Activated naive CD4-positive, alpha-beta T cell treated with anti-CD3 and anti-CD28 coated beads, Interleukin-2, amount 50 U/mL, for 72 hours (primary cell): Measurements from ENCODE around the gene AP2B1. TPM values are rescaled to one million over a fixed set of nuclear protein-coding genes. Genes with fewer than 3 reads are reported as not detected.

Source experiments
- ATAC-seq, 2 donors: fragments of 150-1000 bp; cut with Tn5 transposase; 2 replicates each; pipeline ENCODE4 v1.10.0; 2021; ENCODE audit warnings: mild to moderate bottlenecking in 2 of 2, moderate library complexity in 2 of 2
- DNase-seq, 2 donors: peaks; one replicate each; pipeline ENCODE4 v3.0.0; 2021 to 2022; ENCODE audit warnings: low spot score in 2 of 2
- H3K27ac Mint-ChIP-seq, 2 donors: one replicate each; pipeline ENCODE4 v1.8.0; 2022; ENCODE audit warnings: mild to moderate bottlenecking in 2 of 2, mixed read lengths in 2 of 2
- H3K36me3 Mint-ChIP-seq, 2 donors: one replicate each; pipeline ENCODE4 v1.8.0; 2022; ENCODE audit warnings: mixed read lengths in 2 of 2
- H3K9me3 Mint-ChIP-seq, 2 donors: one replicate each; pipeline ENCODE4 v1.8.0; 2022; ENCODE audit warnings: mixed read lengths in 2 of 2
- total RNA-seq, 2 donors: library from RNA; stranded (reverse); gene quantifications; one replicate each; pipeline ENCODE4 v1.2.3, GENCODE V29; 2022

AP2B1 gene
- total RNA-seq: 100 to 1,000 TPM; 185 to 202 TPM

- ATAC-seq (peak; percentile 96 to 98), DNase-seq (peak; percentile 96 to 98)
- Mint-ChIP-seq H3K36me3 (peaks cover 9 to 13% of the 10 kb centered on the region in 2 donors), H3K27ac (peak within 1 kb of the TSS; percentile 99), H3K9me3 (no peaks in the 10 kb centered on the region)
These were observed at the start of gene AP2B1 for GRCh38 chr17:35587074-35587961. Gene AP2B1 (plus strand): TSS chr17:35587322. CDS start chr17:35594031, 6,709 bp downstream.

- Mint-ChIP-seq H3K36me3 (peaks cover 25 to 31% of the 10 kb centered on the region in 2 donors), H3K9me3 (no peaks in the 10 kb centered on the region), H3K27ac (peak within 1 kb of the TSS; percentile 99)
- DNase-seq (peak in 1 of 2 donors; percentile 37), ATAC-seq (peak; percentile 62 to 69)
These were observed 49.5 kb upstream of the AP2B1 start, which contains the start of gene SLFN12L for GRCh38 chr17:35537601-35538141. Gene SLFN12L (minus strand): TSS chr17:35537678. CDS start chr17:35522364, 15,314 bp downstream.

GRCh38 chr17:35539659-35540026, 47.5 kb upstream of the AP2B1 start:
- Mint-ChIP-seq H3K36me3 (peaks cover 18 to 19% of the 10 kb centered on the region in 2 donors), H3K9me3 (no peaks in the 10 kb centered on the region), H3K27ac (peak overlapping the region; percentile 94 to 99)
- DNase-seq (no peak), ATAC-seq (no peak)

GRCh38 chr17:35540589-35541404, 46.3 kb upstream of the AP2B1 start:
- DNase-seq (no peak), ATAC-seq (peak in 1 of 2 donors; percentile 50)
- H3K9me3 Mint-ChIP-seq: no peaks in the 10 kb centered on the region
- H3K27ac Mint-ChIP-seq: peak overlapping the region; percentile 82 to 99
- H3K36me3 Mint-ChIP-seq: peaks cover 16% of the 10 kb centered on the region in 2 donors

- Mint-ChIP-seq H3K9me3 (no peaks in the 10 kb centered on the region), H3K36me3 (peaks cover 10% of the 10 kb centered on the region in 2 donors), H3K27ac (peak overlapping the region; percentile 82 to 99)
- DNase-seq: no peak
- no peak for ATAC-seq
These were observed 45.7 kb upstream of the AP2B1 start for GRCh38 chr17:35541434-35541833.

- ATAC-seq: no peak
- no peaks in the 10 kb centered on the region for H3K36me3 Mint-ChIP-seq
- DNase-seq: no peak
- H3K27ac Mint-ChIP-seq: no peak overlapping the region
- H3K9me3 Mint-ChIP-seq: no peaks in the 10 kb centered on the region
These were observed 44.1 kb upstream of the AP2B1 start for GRCh38 chr17:35542990-35543389.

GRCh38 chr17:35543856-35544255, 43.3 kb upstream of the AP2B1 start:
- no peak overlapping the region for H3K27ac Mint-ChIP-seq
- ATAC-seq: no peak

GRCh38 chr17:35545150-35545549, 42.0 kb upstream of the AP2B1 start:
- H3K27ac Mint-ChIP-seq: no peak overlapping the region
- no peak for ATAC-seq
- H3K9me3 Mint-ChIP-seq: no peaks in the 10 kb centered on the region
- H3K36me3 Mint-ChIP-seq: no peaks in the 10 kb centered on the region
- no peak for DNase-seq

More at GRCh38 chr17:35543856-35544255, 43.3 kb upstream of the AP2B1 start:
- no peaks in the 10 kb centered on the region for H3K36me3 Mint-ChIP-seq
- DNase-seq: no peak
- H3K9me3 Mint-ChIP-seq: no peaks in the 10 kb centered on the region

GRCh38 chr17:35546487-35546886, 40.6 kb upstream of the AP2B1 start:
- Mint-ChIP-seq H3K36me3 (no peaks in the 10 kb centered on the region), H3K9me3 (no peaks in the 10 kb centered on the region), H3K27ac (no peak overlapping the region)
- peak in 1 of 2 donors; percentile 56 for ATAC-seq
- no peak for DNase-seq

- DNase-seq: no peak
- no peaks in the 10 kb centered on the region for H3K9me3 Mint-ChIP-seq
These were observed 38.8 kb upstream of the AP2B1 start for GRCh38 chr17:35548208-35548810.

GRCh38 chr17:35548978-35549377, 38.1 kb upstream of the AP2B1 start:
- DNase-seq: no peak
- no peaks in the 10 kb centered on the region for H3K9me3 Mint-ChIP-seq
- peak; percentile 31 to 84 for ATAC-seq
- H3K27ac Mint-ChIP-seq: no peak overlapping the region
- no peaks in the 10 kb centered on the region for H3K36me3 Mint-ChIP-seq

More at GRCh38 chr17:35548208-35548810, 38.8 kb upstream of the AP2B1 start:
- ATAC-seq: no peak
- Mint-ChIP-seq H3K36me3 (no peaks in the 10 kb centered on the region), H3K27ac (no peak overlapping the region)

GRCh38 chr17:35553310-35553709, 33.8 kb upstream of the AP2B1 start:
- DNase-seq: no peak
- H3K9me3 Mint-ChIP-seq: no peaks in the 10 kb centered on the region
- ATAC-seq: no peak
- H3K27ac Mint-ChIP-seq: no peak overlapping the region
- H3K36me3 Mint-ChIP-seq: no peaks in the 10 kb centered on the region

- ATAC-seq (peak; percentile 70 to 86), DNase-seq (no peak)
- no peak overlapping the region for H3K27ac Mint-ChIP-seq
- no peaks in the 10 kb centered on the region for H3K36me3 Mint-ChIP-seq
- no peaks in the 10 kb centered on the region for H3K9me3 Mint-ChIP-seq
These were observed 32.5 kb upstream of the AP2B1 start for GRCh38 chr17:35554668-35555067.

- H3K27ac Mint-ChIP-seq: no peak overlapping the region
- no peaks in the 10 kb centered on the region for H3K36me3 Mint-ChIP-seq
- ATAC-seq (no peak), DNase-seq (no peak)
- H3K9me3 Mint-ChIP-seq: no peaks in the 10 kb centered on the region
These were observed 31.4 kb upstream of the AP2B1 start for GRCh38 chr17:35555691-35556090.

GRCh38 chr17:35557353-35557752, 29.8 kb upstream of the AP2B1 start:
- DNase-seq (no peak), ATAC-seq (no peak)
- Mint-ChIP-seq H3K9me3 (no peaks in the 10 kb centered on the region), H3K36me3 (no peaks in the 10 kb centered on the region), H3K27ac (no peak overlapping the region)

- H3K27ac Mint-ChIP-seq: no peak overlapping the region
- no peaks in the 10 kb centered on the region for H3K36me3 Mint-ChIP-seq
- no peaks in the 10 kb centered on the region for H3K9me3 Mint-ChIP-seq
These were observed 27.5 kb upstream of the AP2B1 start for GRCh38 chr17:35559495-35560210.

More at GRCh38 chr17:35559495-35560210, 27.5 kb upstream of the AP2B1 start:
- ATAC-seq: no peak
- no peak for DNase-seq
